Neural cell (in vitro differentiated cells): ENCODE results near the gene NCAM1.

Source experiments
- CTCF ChIP-seq: fragments of 450-650 bp; IDR thresholded peaks from 2 replicates; pipeline ENCODE4 v1.5.1; 2014; ENCODE audit warnings: antibody characterized with exemption, mild to moderate bottlenecking, moderate library complexity; ENCODE audit not compliant: poor library complexity, severe bottlenecking
- EP300 ChIP-seq: fragments of 450-650 bp; conservative IDR thresholded peaks from 2 replicates; pipeline ENCODE4 v1.6.1; 2014; ENCODE audit warnings: antibody characterized with exemption, mild to moderate bottlenecking, moderate library complexity; ENCODE audit not compliant: poor library complexity, severe bottlenecking
- POLR2AphosphoS5 ChIP-seq: IDR thresholded peaks from 2 replicates; pipeline ENCODE4 v1.6.1; 2012

DNA sequence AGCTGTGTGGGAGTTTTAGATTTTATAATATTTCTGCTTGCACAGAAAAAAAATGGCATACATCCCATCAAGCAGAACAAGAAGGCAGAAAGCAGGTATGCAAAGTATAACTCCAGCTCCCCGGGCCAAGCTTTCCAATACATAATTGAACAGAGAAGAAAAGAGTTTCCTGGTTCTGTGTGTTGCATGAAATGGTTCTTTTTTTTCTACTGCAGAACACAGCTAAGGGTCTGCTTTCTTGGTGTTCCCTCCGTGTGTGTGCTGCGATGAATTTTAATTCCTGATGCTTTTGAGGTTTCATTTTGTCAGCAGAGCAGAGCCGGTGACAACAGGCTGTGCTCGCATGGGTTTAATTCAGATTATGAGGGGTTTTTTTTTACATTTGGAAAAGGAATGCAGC lies 282.5 kb downstream of the NCAM1 start:
- TF ChIP-seq EP300, result no peak
- no peak for TF ChIP-seq CTCF
- TF ChIP-seq POLR2AphosphoS5, result no peak
